GM12865 (cell line): ENCODE measurements around the gene DRAM2.
"Not testable (repeated sequence)": the region's sequence is repeated elsewhere in the genome, so short reads cannot be mapped to it uniquely, and the experiment has no call there.

Source experiments
- DNase-seq: peaks from one replicate; pipeline ENCODE4 v3.0.0; 2010; ENCODE audit warnings: low read depth
- H3K4me3 ChIP-seq: 2 replicates; pipeline ENCODE4 v1.5.1; 2011; ENCODE audit warnings: mild to moderate bottlenecking, low read depth, low read length, control low read depth
- TF ChIP-seq, protein P1 (sequence below): IDR thresholded peaks from 2 replicates; pipeline ENCODE4 v1.5.1; 2011; ENCODE audit warnings: low read length, control low read depth, low read depth, inconsistent platforms; ENCODE audit not compliant: insufficient read depth; ENCODE audit errors: missing control alignments

The DRAM2 gene

DNA sequence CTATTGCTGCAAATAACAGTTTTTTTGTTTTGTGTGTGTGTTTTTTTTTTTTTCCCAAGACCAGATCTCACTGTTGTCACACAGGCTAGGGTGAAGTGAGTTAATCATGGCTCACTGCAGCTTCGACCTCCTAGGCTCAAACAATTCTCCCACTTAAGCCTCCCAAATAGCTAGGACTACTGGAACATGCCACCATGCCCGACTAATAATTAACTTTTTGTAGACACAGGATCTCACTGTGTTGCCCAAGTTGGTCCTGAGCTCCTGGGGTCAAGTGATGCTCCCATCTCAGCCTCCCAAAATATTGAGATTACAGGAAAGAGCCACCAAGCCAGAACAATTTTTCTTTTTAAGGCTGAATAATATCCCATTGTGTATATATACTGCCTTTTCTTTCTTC is 34.9 kb downstream of the DRAM2 start:
- H3K4me3 ChIP-seq: no peak overlapping the region
- no peak for DNase-seq
- TF ChIP-seq, protein P1, sequence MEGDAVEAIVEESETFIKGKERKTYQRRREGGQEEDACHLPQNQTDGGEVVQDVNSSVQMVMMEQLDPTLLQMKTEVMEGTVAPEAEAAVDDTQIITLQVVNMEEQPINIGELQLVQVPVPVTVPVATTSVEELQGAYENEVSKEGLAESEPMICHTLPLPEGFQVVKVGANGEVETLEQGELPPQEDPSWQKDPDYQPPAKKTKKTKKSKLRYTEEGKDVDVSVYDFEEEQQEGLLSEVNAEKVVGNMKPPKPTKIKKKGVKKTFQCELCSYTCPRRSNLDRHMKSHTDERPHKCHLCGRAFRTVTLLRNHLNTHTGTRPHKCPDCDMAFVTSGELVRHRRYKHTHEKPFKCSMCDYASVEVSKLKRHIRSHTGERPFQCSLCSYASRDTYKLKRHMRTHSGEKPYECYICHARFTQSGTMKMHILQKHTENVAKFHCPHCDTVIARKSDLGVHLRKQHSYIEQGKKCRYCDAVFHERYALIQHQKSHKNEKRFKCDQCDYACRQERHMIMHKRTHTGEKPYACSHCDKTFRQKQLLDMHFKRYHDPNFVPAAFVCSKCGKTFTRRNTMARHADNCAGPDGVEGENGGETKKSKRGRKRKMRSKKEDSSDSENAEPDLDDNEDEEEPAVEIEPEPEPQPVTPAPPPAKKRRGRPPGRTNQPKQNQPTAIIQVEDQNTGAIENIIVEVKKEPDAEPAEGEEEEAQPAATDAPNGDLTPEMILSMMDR: no peak

DNA sequence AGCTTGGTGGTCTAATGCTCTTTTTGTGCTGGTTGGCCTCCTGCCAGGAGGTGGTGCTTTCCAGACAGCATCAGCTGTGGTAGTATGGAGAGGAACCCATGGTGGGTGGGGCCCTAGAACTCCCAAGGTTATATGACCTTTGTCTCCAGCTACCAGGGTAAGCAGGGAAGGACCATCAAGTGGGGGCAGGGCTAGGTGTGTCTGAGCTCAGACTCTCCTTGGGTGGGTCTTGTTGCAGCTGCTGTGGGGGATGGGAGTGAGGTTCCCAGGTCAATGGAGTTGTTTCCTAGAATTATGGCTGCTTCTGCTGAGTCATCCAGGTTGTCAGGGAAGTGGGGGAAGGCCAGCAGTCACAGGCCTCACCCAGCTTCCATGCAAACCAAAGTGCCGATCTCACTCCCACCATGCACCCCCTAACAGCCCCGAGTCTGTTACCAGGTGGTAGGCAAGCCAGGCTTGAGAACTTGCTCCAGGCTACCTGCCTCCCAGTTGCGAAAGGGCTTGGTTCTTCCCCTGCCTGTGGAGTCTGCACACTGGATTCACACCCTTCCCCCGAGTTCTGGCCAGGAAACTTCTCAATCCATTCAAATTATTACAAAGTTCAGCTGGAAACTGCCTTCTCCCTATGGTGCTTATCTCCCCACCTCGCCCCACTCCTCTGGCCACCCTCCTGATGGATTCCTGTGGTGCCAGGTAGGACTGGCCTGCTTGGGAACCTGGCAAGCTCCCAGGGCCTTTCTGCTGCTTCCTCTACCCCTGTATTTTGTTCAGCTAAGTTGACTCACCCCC is 37.8 kb downstream of the DRAM2 start:
- H3K4me3 ChIP-seq: no peak overlapping the region
- DNase-seq: no peak
- TF ChIP-seq, protein P1: no peak

DNA sequence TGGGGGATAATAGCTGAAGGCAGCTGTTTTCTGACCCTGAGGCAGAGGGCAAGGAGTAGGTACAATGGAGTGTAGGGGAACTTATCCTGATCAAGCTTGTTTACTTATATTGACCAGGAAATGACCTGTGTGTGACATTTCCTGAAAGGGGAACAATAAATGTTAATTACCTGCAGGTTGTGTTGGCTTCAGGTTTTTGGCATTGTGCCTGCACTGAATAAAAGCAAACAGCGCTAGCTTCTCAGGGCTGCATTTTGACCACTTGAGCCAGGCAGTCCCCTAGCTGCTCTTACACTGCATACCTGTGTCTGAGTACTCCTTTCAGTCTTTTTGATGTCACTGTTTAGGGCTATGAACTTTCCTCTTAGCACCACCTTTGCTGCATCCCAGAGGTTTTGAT is 40.6 kb downstream of the DRAM2 start:
- TF ChIP-seq, protein P1: no peak
- no peak for DNase-seq
- no peak overlapping the region for H3K4me3 ChIP-seq

DNA sequence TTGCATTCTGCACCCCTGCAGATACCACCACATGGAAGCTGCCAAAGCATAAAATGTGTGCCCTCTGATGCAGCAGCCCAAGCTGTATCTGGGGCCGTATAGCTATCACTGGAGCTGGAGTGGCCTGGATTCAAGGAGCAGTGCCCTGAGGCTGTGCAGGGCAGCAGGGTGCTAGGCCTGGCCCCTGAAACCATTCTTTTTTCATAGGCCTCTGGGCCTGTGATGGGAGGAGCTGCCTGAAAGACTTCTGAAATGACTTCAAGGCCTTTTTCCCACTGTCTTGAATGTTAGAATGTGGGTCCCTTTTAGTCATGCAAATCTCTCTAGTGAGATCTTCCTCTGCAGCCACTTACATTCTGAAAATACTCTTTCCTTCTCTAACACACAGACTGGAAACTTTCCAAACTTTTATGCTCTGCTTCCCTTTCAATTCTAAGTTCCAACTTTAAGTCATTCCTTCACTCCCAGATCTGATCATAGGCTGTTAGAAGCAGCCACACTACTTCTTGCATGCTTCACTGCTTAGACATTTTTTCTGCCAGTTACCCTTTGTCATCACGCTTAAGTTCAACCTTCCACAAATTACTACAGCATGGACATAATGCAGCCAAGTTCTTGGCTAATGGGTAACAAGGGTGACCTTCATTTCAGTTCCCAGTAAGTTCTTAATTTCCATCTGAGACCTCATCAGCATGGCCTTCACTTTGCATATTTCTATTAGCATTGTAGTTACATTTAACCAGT is 42.4 kb downstream of the DRAM2 start:
- DNase-seq: no peak
- TF ChIP-seq, protein P1: no peak
- H3K4me3 ChIP-seq: no peak overlapping the region

DNA sequence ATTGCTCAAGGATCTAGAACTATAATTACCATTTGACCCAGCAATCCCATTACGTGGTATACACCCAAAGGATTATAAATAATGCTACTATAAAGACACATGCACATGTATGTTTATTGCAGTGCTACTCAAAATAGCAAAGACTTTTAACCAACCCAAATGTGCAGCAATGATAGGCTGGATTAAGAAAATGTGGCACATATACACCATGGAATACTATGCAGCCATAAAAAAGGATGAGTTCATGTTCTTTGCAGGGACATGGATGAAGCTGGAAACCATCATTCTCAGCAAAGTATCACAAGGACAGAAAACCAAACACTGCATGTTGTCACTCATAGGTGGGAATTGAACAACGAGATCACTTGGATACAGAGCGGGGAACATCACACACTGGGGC is 44.5 kb downstream of the DRAM2 start:
- not testable (repeated sequence) for DNase-seq

DNA sequence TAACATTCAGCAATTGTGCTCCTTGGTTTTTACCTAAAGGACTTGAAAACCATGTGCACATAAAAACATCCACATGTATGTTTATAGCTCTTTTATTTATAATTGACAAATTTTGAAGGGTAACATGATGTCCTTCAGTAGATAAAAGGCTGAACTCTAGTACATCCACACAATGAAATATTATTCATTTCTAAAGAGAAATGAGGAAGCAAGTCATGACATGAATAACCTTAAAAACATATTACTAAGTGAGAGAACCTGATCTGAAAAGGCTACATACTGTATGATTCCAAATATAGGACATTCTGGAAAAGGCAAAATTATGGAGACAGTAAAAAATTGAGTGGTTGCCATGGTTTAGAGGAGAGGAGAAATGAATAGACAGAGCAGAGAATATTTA is 50.3 kb downstream of the DRAM2 start:
- no peak overlapping the region for H3K4me3 ChIP-seq
- TF ChIP-seq, protein P1: no peak
- no peak for DNase-seq

More for the DNA sequence above, 44.5 kb downstream of the DRAM2 start:
- not testable (repeated sequence) for H3K4me3 ChIP-seq

DNA sequence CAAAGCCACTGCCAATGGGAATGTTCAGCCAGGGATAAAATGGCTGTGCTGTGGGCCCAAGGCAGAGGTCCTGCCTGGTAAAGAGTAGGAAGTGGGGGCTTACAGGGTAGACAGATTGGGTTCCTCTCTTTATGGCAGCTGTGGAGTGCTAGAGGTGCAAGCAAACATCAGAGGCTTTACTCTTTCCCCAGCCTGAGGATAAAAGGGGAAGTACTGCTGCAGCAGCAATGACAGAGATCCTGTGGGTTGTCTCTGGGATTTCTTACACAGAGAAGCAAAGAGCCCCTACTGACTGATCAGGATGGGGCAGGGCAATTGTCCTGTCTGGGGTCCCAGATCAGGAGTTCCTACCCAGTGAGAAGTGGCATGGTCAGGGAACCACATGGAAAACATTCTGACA is 54.2 kb downstream of the DRAM2 start:
- no peak overlapping the region for H3K4me3 ChIP-seq
- no peak for DNase-seq

More for the DNA sequence above, 54.2 kb downstream of the DRAM2 start:
- TF ChIP-seq, protein P1: no peak
